Measurements from ENCODE around the gene GDPD3. TPM values are rescaled to one million over a fixed set of nuclear protein-coding genes. Genes with fewer than 3 reads are reported as not detected.

GDPD3 gene
- total and polyA plus RNA-seq, 10 of the 15 experiments (the other 5 are each of a cell fraction or from before 2014, with no cell fraction given): 0.29 to 3.3 (median 0.97) TPM

DNA sequence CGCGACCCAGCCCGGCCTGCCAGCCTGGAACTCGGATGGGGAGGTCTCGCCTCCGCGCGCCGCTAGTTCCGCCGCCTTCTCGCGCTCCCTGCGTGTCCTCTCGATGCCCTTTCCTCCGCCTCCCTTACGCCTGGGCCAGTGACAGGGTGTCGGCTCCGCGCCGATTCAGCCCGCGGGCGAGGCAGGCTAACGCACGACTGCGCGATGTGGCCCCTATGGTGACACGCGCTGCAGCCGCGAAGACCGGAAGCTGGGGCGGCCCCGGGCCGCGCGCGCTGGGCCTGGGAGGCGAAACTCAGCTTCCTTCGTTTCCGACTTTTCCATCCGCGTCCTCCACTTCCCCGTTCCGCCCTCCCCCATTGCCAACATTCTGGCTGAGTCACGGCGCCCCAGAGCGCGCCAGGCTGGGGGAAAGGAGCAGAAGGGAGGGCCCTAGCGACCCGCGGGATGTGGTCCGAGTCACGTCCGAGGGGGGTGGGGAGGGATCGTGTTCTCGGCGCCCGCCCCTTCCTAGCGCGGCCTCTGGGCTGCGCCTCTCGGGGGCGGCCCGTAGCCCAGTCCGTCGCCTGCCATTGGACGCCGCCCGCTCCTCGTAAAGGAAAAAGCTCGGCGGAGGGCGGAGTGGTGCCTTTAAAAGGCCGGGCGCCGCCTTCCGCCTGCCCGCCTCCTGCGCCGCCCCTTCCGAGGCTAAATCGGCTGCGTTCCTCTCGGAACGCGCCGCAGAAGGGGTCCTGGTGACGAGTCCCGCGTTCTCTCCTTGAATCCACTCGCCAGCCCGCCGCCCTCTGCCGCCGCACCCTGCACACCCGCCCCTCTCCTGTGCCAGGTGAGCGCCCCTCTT lies 48.0 kb downstream of the GDPD3 start, which contains the start of gene ALDOA (continued):
- TF ChIP-seq, protein P1, sequence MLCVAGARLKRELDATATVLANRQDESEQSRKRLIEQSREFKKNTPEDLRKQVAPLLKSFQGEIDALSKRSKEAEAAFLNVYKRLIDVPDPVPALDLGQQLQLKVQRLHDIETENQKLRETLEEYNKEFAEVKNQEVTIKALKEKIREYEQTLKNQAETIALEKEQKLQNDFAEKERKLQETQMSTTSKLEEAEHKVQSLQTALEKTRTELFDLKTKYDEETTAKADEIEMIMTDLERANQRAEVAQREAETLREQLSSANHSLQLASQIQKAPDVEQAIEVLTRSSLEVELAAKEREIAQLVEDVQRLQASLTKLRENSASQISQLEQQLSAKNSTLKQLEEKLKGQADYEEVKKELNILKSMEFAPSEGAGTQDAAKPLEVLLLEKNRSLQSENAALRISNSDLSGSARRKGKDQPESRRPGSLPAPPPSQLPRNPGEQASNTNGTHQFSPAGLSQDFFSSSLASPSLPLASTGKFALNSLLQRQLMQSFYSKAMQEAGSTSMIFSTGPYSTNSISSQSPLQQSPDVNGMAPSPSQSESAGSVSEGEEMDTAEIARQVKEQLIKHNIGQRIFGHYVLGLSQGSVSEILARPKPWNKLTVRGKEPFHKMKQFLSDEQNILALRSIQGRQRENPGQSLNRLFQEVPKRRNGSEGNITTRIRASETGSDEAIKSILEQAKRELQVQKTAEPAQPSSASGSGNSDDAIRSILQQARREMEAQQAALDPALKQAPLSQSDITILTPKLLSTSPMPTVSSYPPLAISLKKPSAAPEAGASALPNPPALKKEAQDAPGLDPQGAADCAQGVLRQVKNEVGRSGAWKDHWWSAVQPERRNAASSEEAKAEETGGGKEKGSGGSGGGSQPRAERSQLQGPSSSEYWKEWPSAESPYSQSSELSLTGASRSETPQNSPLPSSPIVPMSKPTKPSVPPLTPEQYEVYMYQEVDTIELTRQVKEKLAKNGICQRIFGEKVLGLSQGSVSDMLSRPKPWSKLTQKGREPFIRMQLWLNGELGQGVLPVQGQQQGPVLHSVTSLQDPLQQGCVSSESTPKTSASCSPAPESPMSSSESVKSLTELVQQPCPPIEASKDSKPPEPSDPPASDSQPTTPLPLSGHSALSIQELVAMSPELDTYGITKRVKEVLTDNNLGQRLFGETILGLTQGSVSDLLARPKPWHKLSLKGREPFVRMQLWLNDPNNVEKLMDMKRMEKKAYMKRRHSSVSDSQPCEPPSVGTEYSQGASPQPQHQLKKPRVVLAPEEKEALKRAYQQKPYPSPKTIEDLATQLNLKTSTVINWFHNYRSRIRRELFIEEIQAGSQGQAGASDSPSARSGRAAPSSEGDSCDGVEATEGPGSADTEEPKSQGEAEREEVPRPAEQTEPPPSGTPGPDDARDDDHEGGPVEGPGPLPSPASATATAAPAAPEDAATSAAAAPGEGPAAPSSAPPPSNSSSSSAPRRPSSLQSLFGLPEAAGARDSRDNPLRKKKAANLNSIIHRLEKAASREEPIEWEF (IDR thresholded peaks at IDR 0.05; ENCODE audit: insufficient replicate concordance, low read depth, low read length): no peak
- TF ChIP-seq IRF4 (IDR thresholded peaks at IDR 0.05; ENCODE audit: low read depth, low read length) (no peak), ZNF622 (IDR thresholded peaks at IDR 0.05) (no peak), RB1 (IDR thresholded peaks at IDR 0.05; ENCODE audit: borderline replicate concordance) (peak; percentile 95), GABPA (IDR thresholded peaks at IDR 0.05; ENCODE audit: low read depth) (no peak), JUNB (IDR thresholded peaks at IDR 0.05) (no peak), RAD21 (IDR thresholded peaks at IDR 0.05; ENCODE audit: insufficient read depth, low read depth, low read length) (no peak), TAF1 (IDR thresholded peaks at IDR 0.05; ENCODE audit: borderline replicate concordance, low read depth, low read length) (peak; percentile 62; the same call in 1 of the 2 replicates), SP1 (IDR thresholded peaks at IDR 0.05; ENCODE audit: low read depth, low read length) (peak; percentile 63), STAT3 (IDR thresholded peaks at IDR 0.05; ENCODE audit: low read depth, low read length) (no peak), DPF2 (IDR thresholded peaks at IDR 0.05) (peak; percentile 91)
- TF ChIP-seq, protein P2, sequence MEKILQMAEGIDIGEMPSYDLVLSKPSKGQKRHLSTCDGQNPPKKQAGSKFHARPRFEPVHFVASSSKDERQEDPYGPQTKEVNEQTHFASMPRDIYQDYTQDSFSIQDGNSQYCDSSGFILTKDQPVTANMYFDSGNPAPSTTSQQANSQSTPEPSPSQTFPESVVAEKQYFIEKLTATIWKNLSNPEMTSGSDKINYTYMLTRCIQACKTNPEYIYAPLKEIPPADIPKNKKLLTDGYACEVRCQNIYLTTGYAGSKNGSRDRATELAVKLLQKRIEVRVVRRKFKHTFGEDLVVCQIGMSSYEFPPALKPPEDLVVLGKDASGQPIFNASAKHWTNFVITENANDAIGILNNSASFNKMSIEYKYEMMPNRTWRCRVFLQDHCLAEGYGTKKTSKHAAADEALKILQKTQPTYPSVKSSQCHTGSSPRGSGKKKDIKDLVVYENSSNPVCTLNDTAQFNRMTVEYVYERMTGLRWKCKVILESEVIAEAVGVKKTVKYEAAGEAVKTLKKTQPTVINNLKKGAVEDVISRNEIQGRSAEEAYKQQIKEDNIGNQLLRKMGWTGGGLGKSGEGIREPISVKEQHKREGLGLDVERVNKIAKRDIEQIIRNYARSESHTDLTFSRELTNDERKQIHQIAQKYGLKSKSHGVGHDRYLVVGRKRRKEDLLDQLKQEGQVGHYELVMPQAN (conservative IDR thresholded peaks at IDR 0.05): peak; percentile 91
- TF ChIP-seq, protein P3, sequence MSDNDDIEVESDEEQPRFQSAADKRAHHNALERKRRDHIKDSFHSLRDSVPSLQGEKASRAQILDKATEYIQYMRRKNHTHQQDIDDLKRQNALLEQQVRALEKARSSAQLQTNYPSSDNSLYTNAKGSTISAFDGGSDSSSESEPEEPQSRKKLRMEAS (IDR thresholded peaks at IDR 0.05; ENCODE audit: low read depth, low read length): peak; percentile 91
- TF ChIP-seq, protein P4, sequence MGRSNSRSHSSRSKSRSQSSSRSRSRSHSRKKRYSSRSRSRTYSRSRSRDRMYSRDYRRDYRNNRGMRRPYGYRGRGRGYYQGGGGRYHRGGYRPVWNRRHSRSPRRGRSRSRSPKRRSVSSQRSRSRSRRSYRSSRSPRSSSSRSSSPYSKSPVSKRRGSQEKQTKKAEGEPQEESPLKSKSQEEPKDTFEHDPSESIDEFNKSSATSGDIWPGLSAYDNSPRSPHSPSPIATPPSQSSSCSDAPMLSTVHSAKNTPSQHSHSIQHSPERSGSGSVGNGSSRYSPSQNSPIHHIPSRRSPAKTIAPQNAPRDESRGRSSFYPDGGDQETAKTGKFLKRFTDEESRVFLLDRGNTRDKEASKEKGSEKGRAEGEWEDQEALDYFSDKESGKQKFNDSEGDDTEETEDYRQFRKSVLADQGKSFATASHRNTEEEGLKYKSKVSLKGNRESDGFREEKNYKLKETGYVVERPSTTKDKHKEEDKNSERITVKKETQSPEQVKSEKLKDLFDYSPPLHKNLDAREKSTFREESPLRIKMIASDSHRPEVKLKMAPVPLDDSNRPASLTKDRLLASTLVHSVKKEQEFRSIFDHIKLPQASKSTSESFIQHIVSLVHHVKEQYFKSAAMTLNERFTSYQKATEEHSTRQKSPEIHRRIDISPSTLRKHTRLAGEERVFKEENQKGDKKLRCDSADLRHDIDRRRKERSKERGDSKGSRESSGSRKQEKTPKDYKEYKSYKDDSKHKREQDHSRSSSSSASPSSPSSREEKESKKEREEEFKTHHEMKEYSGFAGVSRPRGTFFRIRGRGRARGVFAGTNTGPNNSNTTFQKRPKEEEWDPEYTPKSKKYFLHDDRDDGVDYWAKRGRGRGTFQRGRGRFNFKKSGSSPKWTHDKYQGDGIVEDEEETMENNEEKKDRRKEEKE (IDR thresholded peaks at IDR 0.05): no peak
- TF ChIP-seq, protein P5, sequence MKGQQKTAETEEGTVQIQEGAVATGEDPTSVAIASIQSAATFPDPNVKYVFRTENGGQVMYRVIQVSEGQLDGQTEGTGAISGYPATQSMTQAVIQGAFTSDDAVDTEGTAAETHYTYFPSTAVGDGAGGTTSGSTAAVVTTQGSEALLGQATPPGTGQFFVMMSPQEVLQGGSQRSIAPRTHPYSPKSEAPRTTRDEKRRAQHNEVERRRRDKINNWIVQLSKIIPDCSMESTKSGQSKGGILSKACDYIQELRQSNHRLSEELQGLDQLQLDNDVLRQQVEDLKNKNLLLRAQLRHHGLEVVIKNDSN (IDR thresholded peaks at IDR 0.05; ENCODE audit: borderline replicate concordance, extremely low read length, insufficient read depth, low read depth, low read length): no peak
- TF ChIP-seq, protein P6, sequence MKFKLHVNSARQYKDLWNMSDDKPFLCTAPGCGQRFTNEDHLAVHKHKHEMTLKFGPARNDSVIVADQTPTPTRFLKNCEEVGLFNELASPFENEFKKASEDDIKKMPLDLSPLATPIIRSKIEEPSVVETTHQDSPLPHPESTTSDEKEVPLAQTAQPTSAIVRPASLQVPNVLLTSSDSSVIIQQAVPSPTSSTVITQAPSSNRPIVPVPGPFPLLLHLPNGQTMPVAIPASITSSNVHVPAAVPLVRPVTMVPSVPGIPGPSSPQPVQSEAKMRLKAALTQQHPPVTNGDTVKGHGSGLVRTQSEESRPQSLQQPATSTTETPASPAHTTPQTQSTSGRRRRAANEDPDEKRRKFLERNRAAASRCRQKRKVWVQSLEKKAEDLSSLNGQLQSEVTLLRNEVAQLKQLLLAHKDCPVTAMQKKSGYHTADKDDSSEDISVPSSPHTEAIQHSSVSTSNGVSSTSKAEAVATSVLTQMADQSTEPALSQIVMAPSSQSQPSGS (IDR thresholded peaks at IDR 0.05; ENCODE audit: low read length): no peak
